ENCODE measurements around the gene COL13A1.

Gene COL13A1

DNA sequence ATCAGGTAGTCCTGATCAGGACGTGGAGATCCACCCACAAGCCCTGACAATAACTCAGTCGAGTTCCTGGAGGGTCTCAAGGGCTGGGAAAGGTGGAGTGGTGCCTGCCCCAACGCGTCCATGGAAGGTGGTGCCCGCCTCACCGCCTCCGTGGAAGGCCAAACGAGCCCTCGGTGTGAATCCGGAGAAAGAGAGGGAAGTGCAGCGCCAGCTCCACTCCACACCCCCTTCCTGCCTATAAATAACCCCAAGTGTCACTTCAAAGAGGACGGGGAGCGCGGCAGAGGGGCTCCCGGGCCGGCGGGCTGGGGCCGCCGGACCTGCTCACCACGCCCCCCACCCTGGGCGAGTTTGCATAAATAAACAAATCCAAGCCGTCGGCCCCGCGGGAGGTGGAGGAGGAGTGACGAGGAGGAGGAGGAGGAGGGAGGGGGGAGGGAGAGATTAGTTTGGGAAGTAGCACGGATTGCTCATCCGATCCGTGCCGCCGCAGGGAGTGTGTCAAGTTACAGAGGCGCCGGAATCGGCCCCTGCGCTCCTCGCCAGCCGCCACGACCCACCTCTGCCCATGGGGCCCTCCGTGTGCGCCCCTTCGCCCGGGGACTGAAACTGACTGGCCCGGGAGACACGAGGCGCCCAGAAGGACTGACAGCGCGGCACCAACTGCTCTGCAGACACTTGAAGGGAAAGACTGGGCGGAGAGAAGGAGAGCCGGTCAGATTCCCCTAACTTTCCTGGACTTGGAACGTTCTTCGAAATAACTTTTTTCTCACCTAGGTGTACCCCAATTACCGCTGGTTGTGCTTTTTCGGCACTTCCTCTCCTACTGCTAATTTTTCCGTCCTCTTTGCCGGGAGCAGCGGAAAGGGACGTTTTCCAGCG lies at the start of gene COL13A1:
Gene COL13A1 (plus strand): TSS at position 473 of the 882 bp plus-strand sequence. CDS start 518 bp downstream, outside the sequence.
- no peak for TF ChIP-seq JUND (IDR thresholded peaks at IDR 0.05; ENCODE audit: low read depth)
- in situ Hi-C loops (cut with HindIII; ENCODE audit: low pct_unique_long_range_greater_than_20kb, low sequenced_read_pairs): no loop called here
- DNase-seq (ENCODE audit: low read depth in 1 of 2, low spot score in 1 of 2): peak; percentile 33 to 69

DNA sequence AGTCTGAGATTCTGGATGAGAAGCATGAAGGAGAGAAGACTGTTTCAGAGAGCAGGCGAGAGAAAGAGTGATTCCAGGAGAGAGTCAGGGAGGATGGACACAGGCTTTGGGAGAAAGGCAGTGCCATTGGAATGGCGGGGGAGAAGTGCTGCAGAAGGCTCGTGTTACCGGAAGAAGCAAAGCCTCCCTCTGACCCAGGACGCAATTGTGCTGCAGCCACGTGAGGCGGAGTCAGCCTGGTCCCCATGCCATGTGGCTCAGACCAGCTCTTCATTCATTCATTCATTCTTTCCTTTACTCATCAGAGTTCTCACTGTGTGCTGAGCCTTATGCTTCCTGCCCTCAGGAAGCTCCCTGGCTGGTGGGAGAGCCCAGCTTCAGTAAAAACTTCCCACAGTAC lies 49.2 kb upstream of the COL13A1 start:
- no peak for TF ChIP-seq JUND (IDR thresholded peaks at IDR 0.05; ENCODE audit: low read depth)
- DNase-seq (ENCODE audit: low read depth in 1 of 2, low spot score in 1 of 2): no peak
- in situ Hi-C loops (cut with HindIII; ENCODE audit: low pct_unique_long_range_greater_than_20kb, low sequenced_read_pairs): no loop called here

DNA sequence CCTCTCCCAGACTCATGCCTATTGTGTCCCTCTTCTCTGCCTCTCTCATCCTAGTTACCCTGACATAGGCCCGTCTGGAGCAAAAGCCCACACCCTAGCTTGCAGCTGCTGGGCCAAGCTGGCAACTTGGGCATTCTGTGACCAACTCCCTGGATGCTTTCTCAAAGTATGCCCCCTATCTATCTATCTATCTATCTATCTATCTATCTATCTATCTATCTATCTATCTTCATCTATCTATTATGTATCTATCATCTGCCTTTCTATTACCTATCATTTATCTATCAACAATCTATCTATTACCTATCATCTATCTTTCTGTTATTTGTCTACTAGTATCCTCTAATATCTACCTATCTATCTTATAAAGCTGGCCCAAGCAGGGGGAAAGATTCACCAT lies 45.4 kb upstream of the COL13A1 start:
- in situ Hi-C loops (cut with HindIII; ENCODE audit: low pct_unique_long_range_greater_than_20kb, low sequenced_read_pairs): no loop called here
- DNase-seq (ENCODE audit: low read depth in 1 of 2, low spot score in 1 of 2): no peak
- no peak for TF ChIP-seq JUND (IDR thresholded peaks at IDR 0.05; ENCODE audit: low read depth)

DNA sequence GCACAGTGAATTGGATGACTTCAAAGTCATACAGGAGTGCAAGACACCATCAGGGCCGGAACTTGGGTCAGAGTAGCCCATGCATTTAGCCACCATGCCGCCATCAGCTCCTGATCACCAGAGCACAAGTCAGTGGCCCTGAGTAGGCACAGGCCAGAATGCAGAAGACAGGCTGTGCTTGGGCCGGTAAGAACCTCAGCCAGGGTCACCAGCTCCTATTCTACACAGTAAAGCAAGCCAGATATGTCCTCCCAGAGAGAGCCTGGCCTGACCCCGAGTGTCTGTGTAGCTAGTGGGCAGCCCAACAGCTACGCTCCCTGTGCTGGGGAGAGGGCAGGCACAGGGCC lies 44.5 kb upstream of the COL13A1 start:
- in situ Hi-C loops (cut with HindIII; ENCODE audit: low pct_unique_long_range_greater_than_20kb, low sequenced_read_pairs): no loop called here
- TF ChIP-seq JUND (IDR thresholded peaks at IDR 0.05; ENCODE audit: low read depth): no peak
- no peak for DNase-seq (ENCODE audit: low read depth in 1 of 2, low spot score in 1 of 2)

DNA sequence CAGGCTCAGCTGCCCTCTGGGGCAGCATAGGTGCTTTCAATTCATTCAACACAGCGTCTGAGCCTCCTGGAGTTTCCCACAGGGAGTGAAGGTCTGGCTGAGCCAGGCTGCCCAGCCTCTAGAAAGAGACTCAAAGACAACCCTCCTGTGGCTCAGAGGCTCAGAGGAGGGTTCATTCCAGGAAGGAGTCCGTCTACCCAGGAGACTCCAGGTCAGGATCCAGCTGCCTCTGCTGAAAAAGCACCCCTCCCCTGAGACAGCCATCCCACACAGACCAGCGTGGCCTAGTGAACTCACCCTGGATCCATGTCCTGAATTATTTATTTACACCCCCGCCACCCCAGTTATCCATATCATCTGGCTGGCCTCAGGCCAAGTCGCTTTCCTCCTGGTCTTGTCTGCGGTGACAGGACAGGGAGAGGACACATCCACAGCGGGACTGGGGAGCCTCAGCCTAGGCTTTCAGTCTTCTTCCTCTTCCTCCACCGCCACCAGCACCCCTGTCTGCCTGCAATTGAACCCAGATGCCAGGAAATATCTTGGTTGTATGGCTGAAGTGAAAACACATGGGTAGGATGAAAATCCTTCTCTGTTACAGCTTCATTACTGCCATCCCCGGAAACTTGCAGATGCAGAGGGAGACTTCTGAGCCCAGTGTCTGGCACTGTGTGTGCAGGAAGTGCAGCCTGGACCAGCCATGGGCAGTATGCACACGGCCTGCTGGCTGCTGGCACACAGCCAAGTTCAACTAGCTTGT lies 44.0 kb upstream of the COL13A1 start:
- in situ Hi-C loops (cut with HindIII; ENCODE audit: low pct_unique_long_range_greater_than_20kb, low sequenced_read_pairs): no loop called here
- DNase-seq (ENCODE audit: low read depth in 1 of 2, low spot score in 1 of 2): peak in 1 of 2 experiments; percentile 46
- TF ChIP-seq JUND (IDR thresholded peaks at IDR 0.05; ENCODE audit: low read depth): no peak

DNA sequence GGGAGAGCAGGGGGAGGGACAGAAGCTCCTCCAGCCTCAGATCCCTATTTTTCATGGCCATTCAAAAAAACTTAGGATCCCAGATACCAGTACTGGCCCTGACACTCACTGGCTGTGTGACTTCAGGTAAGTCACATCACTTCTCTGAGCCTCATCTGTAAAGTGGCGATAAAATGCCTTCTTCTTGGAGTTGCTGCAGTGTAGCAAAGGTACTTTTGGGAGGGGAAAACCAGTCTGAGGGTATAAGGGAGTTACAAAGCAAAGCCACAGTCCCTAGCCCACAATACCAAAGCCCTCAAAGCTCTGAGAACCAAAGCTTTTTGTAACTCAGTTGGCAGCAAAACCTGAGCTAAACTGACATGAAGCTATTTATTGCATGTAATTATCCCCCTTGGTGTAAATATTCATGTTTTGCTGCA lies 43.4 kb upstream of the COL13A1 start:
- no peak for TF ChIP-seq JUND (IDR thresholded peaks at IDR 0.05; ENCODE audit: low read depth)
- in situ Hi-C loops (cut with HindIII; ENCODE audit: low pct_unique_long_range_greater_than_20kb, low sequenced_read_pairs): no loop called here
- DNase-seq (ENCODE audit: low read depth in 1 of 2, low spot score in 1 of 2): no peak

DNA sequence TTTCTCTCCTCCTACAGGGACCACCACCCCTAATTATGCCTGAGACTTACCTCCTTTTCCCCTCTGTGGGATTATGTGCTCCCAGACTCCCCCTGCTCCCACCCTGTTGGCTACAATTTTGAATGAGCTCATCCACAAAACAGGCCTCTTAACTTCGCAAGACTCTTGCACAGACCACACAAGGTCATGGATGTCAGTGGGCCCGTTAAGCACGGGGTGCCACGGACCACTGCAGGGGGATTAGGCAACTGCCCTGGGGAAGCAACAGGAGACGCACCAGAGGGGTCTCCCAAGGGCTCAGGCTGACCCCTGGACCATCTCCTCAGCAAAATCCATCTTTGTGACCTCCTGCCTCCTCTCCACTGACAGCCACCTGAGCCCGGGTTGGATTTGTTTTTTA lies 42.1 kb upstream of the COL13A1 start:
- TF ChIP-seq JUND (IDR thresholded peaks at IDR 0.05; ENCODE audit: low read depth): no peak
- in situ Hi-C loops (cut with HindIII; ENCODE audit: low pct_unique_long_range_greater_than_20kb, low sequenced_read_pairs): no loop called here
- no peak for DNase-seq (ENCODE audit: low read depth in 1 of 2, low spot score in 1 of 2)

DNA sequence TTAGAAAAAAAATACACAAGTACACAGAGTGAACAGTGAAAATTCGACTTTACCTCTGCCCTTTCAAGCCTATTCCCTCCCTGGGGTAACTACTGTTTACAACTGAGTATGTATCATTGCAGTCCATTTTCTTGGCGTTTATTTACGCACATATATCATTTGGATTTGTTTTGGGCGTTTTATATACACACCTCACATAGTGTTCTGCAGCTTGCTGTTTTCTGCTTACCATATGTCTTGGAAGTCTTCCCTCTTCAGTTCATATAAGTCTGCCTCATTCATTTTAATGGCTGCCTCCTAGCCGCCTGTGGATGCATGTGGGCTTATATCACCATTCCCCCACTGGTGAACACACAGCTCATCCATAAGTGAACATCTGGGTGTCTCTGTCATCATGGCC lies 41.6 kb upstream of the COL13A1 start:
- DNase-seq (ENCODE audit: low read depth in 1 of 2, low spot score in 1 of 2): no peak
- no peak for TF ChIP-seq JUND (IDR thresholded peaks at IDR 0.05; ENCODE audit: low read depth)
- in situ Hi-C loops (cut with HindIII; ENCODE audit: low pct_unique_long_range_greater_than_20kb, low sequenced_read_pairs): no loop called here

DNA sequence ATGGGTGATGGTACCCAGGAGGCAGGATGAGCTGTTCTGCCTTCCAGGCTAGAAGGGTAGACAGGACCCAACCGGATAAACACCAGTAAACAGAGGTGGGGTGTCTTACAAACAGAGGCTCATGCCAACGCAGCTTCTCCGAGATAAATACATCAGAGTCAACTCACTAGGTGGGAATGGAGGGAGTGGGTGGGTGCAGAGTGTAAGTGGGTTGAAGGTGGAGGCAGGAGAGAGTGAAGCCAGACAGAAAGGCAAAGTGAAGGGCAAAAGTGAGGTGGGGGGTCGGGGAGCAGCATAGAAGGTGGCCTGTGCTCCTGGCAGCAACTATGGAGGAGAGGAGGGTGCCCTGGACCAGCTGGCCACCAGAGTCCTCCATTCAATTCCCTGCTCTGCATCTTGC lies 40.4 kb upstream of the COL13A1 start:
- in situ Hi-C loops (cut with HindIII; ENCODE audit: low pct_unique_long_range_greater_than_20kb, low sequenced_read_pairs): no loop called here
- no peak for TF ChIP-seq JUND (IDR thresholded peaks at IDR 0.05; ENCODE audit: low read depth)
- DNase-seq (ENCODE audit: low read depth in 1 of 2, low spot score in 1 of 2): no peak

DNA sequence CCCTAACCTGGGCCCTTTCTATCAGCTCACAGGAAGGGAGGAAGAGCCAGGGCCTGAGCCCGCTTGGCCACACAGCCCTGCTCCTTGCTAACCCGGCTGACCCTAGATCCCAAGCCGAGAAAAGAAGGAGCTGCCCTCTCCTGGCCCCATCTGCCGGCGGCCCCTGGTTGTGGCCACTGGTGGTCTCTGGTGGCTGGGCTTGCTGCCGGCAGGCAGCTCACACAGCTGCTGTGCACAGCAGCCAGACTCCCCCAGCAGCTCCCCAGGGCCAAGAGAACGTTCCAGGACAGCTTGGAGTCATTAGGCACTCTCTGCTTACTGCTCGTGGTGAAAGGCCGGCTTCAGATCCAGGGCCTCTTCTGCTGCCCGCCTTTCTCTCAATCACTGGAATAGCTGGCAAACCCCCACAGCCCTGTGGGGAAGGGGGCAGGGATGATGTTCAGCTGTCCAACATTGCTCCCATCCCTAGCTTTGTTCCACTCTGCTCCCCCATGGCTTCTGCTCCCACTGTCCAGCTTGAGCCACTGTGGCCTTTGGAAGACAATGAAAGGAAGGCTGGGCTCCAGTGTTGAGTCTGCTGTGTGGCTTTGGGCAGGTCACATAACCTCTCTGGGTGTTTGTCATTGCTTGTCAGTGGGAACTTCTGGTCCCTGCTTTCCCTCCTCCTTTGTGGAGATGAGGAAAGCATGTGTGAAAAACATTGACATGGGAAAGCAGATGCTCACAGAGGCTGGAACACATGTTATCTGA lies 35.4 kb upstream of the COL13A1 start:
- TF ChIP-seq JUND (IDR thresholded peaks at IDR 0.05; ENCODE audit: low read depth): no peak
- no peak for DNase-seq (ENCODE audit: low read depth in 1 of 2, low spot score in 1 of 2)
- in situ Hi-C loops (cut with HindIII; ENCODE audit: low pct_unique_long_range_greater_than_20kb, low sequenced_read_pairs): no loop called here

DNA sequence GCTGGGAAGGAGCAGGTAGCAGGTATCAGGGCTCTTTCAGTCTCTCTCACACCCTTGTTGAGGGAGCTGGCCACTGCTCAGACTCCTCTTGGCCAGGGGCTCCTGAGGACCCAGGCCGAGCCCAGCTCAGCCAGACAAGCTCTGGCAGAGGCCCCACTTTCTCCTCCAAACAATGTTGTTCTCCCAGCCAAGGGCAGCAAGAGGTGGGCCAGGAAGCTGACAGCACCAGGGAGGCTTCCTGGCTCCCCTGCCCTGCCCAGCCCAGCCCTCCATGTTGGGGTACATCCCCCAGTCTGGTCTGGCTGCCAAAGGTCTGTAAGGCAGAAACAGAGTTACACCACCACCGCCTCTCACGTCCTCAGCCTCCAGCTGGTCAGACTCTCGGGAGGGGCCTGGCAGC lies 33.9 kb upstream of the COL13A1 start:
- in situ Hi-C loops (cut with HindIII; ENCODE audit: low pct_unique_long_range_greater_than_20kb, low sequenced_read_pairs): no loop called here
- no peak for TF ChIP-seq JUND (IDR thresholded peaks at IDR 0.05; ENCODE audit: low read depth)
- DNase-seq (ENCODE audit: low read depth in 1 of 2, low spot score in 1 of 2): no peak

DNA sequence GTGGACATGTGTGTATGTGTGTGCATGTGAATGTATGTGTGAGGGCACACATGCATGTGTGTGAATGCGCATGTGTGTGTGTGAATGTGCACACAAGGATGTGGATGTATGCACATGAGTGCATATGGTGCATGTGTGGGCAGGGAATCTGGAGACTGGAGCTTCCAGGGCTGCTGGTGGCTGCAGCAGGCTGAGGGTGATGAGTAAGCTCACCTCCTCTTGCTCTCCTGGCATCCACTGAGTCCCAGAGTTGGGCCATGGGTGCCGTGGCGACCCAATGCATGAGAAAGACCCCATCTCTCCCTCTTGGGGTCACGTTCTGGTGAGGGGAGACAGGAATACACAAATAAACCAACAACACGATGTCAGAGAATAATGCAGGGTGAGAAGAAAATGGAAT lies 33.3 kb upstream of the COL13A1 start:
- DNase-seq (ENCODE audit: low read depth in 1 of 2, low spot score in 1 of 2): no peak
- in situ Hi-C loops (cut with HindIII; ENCODE audit: low pct_unique_long_range_greater_than_20kb, low sequenced_read_pairs): no loop called here

More for the DNA sequence above, 33.3 kb upstream of the COL13A1 start:
- TF ChIP-seq JUND (IDR thresholded peaks at IDR 0.05; ENCODE audit: low read depth): no peak
